Prostate gland (tissue), 1 donor: ENCODE results near the gene MS4A8.

Source experiments
- POLR2A ChIP-seq: fragments of 450-650 bp; IDR thresholded peaks from one replicate; pipeline ENCODE4 v1.6.1; 2016; ENCODE audit warnings: antibody characterized with exemption, mild to moderate bottlenecking
- POLR2AphosphoS5 ChIP-seq: sonication (generic); formaldehyde crosslinking; IDR thresholded peaks from one replicate; pipeline ENCODE4 v1.6.1; 2017; ENCODE audit warnings: antibody characterized with exemption

DNA sequence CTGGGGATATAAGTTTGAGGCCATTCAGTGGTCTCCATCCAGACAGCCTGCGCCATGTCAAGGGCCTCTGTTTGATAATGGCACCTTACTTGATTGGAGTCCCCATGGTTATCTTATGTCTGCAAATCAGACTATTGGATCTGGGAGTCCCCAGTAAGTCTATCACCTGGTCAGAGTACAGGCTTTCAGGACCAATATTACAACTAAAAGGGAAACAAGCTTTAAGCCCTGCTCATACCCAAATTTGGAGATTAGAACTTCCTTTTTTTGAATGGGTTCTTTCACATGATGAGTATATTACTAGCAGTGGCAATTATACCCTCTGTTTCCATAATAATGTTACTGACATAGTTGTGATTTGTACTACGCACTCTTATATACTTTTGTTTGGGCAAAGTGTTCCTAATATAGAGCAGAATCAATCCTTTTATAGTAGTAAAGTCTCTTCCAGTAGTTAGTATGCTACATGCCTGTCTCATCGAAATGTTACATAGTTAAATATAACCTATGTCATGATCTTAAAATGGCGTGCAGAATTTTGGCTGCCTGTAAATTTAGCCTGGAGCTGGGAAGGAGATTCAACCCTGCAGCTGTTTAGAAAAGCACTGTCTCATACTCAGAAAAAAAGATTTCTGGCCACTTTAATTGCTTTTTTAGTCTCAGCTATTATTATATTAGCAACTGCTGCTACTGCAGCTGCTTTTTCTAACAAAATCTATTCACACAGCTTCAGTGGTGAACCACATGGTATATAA is 62.2 kb downstream of the MS4A8 start:
- no peak for TF ChIP-seq POLR2A
- TF ChIP-seq POLR2AphosphoS5: no peak
